Keratinocyte (primary cell): ENCODE results near the gene ZNF446.

Experiments
- CTCF ChIP-seq, 3 experiments: IDR thresholded peaks in 1 of 3; conservative IDR thresholded peaks in 1 of 3; optimal IDR thresholded peaks in 1 of 3; 2 replicates in 2 of 3; 3 replicates in 1 of 3; pipeline versions ENCODE3 to v1.5.1; 2011; ENCODE audit warnings: low read length in 3 of 3, mild to moderate bottlenecking in 3 of 3, moderate library complexity in 2 of 3, control low read depth in 1 of 3, inconsistent platforms in 1 of 3; ENCODE audit not compliant: insufficient read depth in 2 of 3; ENCODE audit errors: extremely low read depth in 1 of 3
- EZH2 ChIP-seq: IDR thresholded peaks from one replicate; pipeline ENCODE4 v1.6.1; 2012; ENCODE audit warnings: inconsistent platforms, mild to moderate bottlenecking, low read length, moderate library complexity

GRCh38 chr19:58480481-58480830, 4.3 kb downstream of the ZNF446 start:
- no peak for TF ChIP-seq CTCF (optimal IDR thresholded peaks at IDR 0.05 in 1 of 3, IDR thresholded peaks at IDR 0.05 in 1 of 3, conservative IDR thresholded peaks at IDR 0.05 in 1 of 3; ENCODE audit: extremely low read depth in 1 of 3, insufficient read depth in 2 of 3, low read length in 3 of 3)
- TF ChIP-seq EZH2: no peak
